AG04450 (cell line): Measurements from ENCODE around the gene MYG1. TPM values are rescaled to one million over a fixed set of nuclear protein-coding genes. Genes with fewer than 3 reads are reported as not detected.
A peak's percentile ranks its signal among the peaks of the same experiment; 100 is the strongest.

Experiments
- CTCF ChIA-PET: fragments of 300-600, 350-600 bp; formaldehyde crosslinking; extraction: SDS; loops from one replicate; lab custom pipeline; 2022; ENCODE audit warnings: antibody characterized with exemption, inconsistent platforms; lab: Charles Lee
- POLR2A ChIA-PET: fragments of 350-600 bp; formaldehyde crosslinking; extraction: SDS; loops from one replicate; lab custom pipeline; 2021; ENCODE audit warnings: antibody characterized with exemption, inconsistent platforms; lab: Yijun Ruan, JAX
- DNase-seq: peaks from one replicate; pipeline ENCODE4 v3.0.0-alpha.2; 2011; ENCODE audit warnings: low read depth, low spot score
- H3K27ac ChIP-seq: one replicate; pipeline ENCODE4 v1.5.1; 2012; ENCODE audit warnings: low read depth, low read length, control low read depth
- H3K27me3 ChIP-seq: one replicate; pipeline ENCODE4 v1.6.0; 2012; ENCODE audit warnings: low read length; ENCODE audit not compliant: control insufficient read depth, insufficient read depth
- H3K4me3 ChIP-seq: 2 replicates; pipeline ENCODE4 v1.5.1; 2011; ENCODE audit warnings: mild to moderate bottlenecking, low read depth, low read length, control low read depth
- H3K9me3 ChIP-seq: 2 replicates; pipeline ENCODE4 v1.5.1; 2012; ENCODE audit warnings: low read length; ENCODE audit not compliant: control insufficient read depth, insufficient read depth
- polyA minus RNA-seq: library from RNA; depleted of rRNA, polyadenylated mRNA; stranded (reverse); fragments of >200 nt; gene quantifications from 2 replicates; pipeline ENCODE4 v1.2.3, GENCODE V29; 2011; rRNA and poly(A)+ RNA removed
- polyA plus RNA-seq: library from polyadenylated mRNA; depleted of rRNA; stranded (reverse); fragments of >200 nt; gene quantifications from 2 replicates; pipeline ENCODE4 v1.2.3, GENCODE V29; 2011; rRNA removed
- TF ChIP-seq, protein P1 (sequence below): IDR thresholded peaks from 2 replicates; pipeline ENCODE4 v1.5.1; 2011; ENCODE audit warnings: low read depth, low read length, control low read depth, inconsistent platforms

The MYG1 gene, protein sequence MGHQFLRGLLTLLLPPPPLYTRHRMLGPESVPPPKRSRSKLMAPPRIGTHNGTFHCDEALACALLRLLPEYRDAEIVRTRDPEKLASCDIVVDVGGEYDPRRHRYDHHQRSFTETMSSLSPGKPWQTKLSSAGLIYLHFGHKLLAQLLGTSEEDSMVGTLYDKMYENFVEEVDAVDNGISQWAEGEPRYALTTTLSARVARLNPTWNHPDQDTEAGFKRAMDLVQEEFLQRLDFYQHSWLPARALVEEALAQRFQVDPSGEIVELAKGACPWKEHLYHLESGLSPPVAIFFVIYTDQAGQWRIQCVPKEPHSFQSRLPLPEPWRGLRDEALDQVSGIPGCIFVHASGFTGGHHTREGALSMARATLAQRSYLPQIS
- polyA plus RNA-seq (47.8 and 63.2 TPM in 2 replicates), polyA minus RNA-seq (42.8 and 48.7 TPM in 2 replicates)

DNA sequence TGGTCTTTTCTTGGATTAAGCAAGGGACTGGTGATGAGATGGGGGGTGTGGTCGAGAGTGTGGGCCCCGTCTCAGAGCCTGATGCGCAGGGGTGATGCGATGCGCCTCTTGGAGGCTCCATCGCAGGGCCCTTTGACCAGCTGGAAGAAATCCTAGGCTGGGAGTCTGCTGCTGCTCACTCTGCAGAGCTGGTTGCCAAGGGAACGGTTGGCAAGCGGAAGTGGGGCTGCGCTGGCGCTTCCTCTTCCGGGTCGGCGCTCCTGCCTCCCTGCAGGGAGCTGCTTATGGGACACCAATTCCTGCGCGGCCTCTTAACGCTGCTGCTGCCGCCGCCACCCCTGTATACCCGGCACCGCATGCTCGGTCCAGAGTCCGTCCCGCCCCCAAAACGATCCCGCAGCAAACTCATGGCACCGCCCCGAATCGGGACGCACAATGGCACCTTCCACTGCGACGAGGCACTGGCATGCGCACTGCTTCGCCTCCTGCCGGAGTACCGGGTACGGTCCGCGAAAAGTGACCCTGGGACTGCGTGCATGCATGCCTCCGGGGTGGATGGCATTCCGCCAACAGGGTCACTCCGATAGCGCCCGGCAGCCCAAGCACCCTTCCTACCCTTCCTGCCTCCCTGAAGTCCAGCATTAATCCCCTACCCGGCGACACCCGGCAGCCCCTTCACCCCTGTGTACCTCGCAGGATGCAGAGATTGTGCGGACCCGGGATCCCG, at the start of gene MYG1:
TSS of gene MYG1 (plus strand) at position 242 of the 727 bp plus-strand sequence. CDS start at position 285, 43 bp downstream.
- Histone ChIP-seq H3K27me3 (no peaks in the 10 kb centered on the region), H3K27ac (peak within 1 kb of the TSS; percentile 96), H3K4me3 (peak within 1 kb of the TSS; percentile 92), H3K9me3 (no peaks in the 10 kb centered on the region; the same call in 1 of the 2 replicates)
- ChIA-PET CTCF (interaction anchor here (0.6 to 16.4 kb wide), 4 partner anchors 23 to 340 kb away, joined by 4 to 183 read pairs (median 42); partner anchors contain the start of gene AAAS), POLR2A (interaction anchor here (0.7 to 1.4 kb wide), 10 partner anchors 9 to 205 kb away, joined by 3 to 6 read pairs (median 4); partner anchors contain the start of genes AAAS and SP1)
- DNase-seq, result no peak
- TF ChIP-seq, protein P1, sequence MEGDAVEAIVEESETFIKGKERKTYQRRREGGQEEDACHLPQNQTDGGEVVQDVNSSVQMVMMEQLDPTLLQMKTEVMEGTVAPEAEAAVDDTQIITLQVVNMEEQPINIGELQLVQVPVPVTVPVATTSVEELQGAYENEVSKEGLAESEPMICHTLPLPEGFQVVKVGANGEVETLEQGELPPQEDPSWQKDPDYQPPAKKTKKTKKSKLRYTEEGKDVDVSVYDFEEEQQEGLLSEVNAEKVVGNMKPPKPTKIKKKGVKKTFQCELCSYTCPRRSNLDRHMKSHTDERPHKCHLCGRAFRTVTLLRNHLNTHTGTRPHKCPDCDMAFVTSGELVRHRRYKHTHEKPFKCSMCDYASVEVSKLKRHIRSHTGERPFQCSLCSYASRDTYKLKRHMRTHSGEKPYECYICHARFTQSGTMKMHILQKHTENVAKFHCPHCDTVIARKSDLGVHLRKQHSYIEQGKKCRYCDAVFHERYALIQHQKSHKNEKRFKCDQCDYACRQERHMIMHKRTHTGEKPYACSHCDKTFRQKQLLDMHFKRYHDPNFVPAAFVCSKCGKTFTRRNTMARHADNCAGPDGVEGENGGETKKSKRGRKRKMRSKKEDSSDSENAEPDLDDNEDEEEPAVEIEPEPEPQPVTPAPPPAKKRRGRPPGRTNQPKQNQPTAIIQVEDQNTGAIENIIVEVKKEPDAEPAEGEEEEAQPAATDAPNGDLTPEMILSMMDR, result peak; percentile 26; the same call in 1 of the 2 replicates

DNA sequence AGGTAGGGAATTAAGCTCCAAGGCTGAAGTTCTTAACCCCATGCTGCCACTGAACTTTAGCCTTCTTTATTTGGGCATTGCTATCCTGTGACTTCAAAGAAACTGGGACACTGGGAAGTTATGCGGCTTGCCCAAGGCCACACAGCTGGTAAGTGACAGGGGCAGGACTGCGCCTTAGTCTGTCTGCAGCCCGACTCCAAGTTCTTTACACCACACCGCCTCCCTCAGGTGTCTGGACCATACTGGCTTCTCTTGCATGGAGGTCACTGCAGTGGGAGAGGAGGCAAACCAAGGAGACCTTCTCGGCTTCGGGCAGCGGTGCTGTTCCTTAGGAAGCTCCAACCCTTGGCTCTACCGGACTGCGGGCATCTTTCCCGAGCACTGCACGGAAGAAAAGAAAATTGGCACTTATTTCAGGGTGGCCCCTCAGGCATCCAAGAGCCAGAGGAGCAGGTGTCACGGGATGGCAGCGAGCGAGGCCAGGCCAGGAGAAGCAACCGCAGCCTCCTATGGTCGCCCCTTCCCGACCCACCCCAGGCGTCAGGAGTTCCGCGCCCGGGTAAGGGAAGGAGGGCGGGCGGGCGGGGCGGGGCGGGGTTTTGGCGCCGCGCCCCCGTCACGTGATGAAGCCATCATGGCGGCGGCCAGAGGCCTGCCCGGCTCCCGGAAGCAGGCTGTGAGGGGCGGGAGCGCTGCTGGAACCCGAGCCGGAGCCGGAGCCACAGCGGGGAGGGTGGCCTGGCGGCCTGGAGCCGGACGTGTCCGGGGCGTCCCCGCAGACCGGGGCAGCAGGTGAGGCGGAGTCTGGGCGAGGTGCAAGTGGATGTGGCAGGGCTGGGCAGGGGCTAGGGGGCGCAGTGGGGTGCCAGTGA, 47.8 kb upstream of the MYG1 start:
- peak overlapping the region; percentile 68 for H3K27ac ChIP-seq
- POLR2A ChIA-PET, result interaction anchor here (0.7 to 0.9 kb wide), 2 partner anchors 9 to 16 kb away, joined by 3 read pairs; no protein-coding TSS in a partner anchor
- TF ChIP-seq, protein P1, result peak; percentile 32; the same call in 1 of the 2 replicates

DNA sequence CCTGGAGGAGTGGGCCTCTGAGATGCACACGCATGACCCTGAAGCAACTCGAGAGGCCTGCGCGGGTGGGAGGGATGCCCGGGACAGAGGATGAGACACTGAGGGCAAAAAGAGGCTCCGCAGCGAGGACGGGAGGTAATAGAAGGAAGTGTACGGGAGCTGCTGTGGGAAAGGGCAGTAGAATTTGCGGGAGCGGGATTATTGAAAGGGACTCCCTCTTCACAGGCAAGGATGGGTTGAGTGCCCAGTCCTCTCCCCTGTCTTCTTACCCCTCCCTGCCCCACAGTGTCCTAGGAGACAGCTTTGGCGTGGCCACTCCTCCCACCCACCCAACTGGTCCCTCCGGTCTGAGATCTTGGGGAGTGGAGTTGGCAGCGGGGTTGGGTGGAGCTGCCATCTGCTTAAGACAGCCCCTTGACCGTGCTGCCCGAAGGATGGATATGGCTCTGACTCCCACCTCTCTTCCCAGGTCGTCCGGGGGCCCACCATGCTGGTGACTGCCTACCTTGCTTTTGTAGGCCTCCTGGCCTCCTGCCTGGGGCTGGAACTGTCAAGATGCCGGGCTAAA, 47.1 kb upstream of the MYG1 start:
- Histone ChIP-seq H3K27me3 (no peaks in the 10 kb centered on the region), H3K9me3 (no peaks in the 10 kb centered on the region; the same call in 1 of the 2 replicates), H3K27ac (peak overlapping the region; percentile 68), H3K4me3 (peak overlapping the region; percentile 88)
- TF ChIP-seq, protein P1, result 0 out of 2 replicates have a peak, but pooled peaks have one; percentile 37
- DNase-seq, result no peak
- ChIA-PET CTCF (interaction anchor here (0.9 to 1.5 kb wide), 5 partner anchors 10 to 69 kb away, joined by 3 to 4 read pairs (median 3); partner anchors contain the start of gene AAAS), POLR2A (interaction anchor here (1.4 kb wide), 1 partner anchor 33 kb away, joined by 5 read pairs; no protein-coding TSS in a partner anchor)

More for the DNA sequence above, 47.8 kb upstream of the MYG1 start:
- DNase-seq, result no peak
- peak overlapping the region; percentile 88 for H3K4me3 ChIP-seq
- CTCF ChIA-PET, result interaction anchor here (0.6 to 1.5 kb wide), 5 partner anchors 9 to 226 kb away, joined by 3 to 7 read pairs (median 4); no protein-coding TSS in a partner anchor
- H3K9me3 ChIP-seq, result no peaks in the 10 kb centered on the region; the same call in 1 of the 2 replicates
- H3K27me3 ChIP-seq, result peaks cover 2% of the 10 kb centered on the region

DNA sequence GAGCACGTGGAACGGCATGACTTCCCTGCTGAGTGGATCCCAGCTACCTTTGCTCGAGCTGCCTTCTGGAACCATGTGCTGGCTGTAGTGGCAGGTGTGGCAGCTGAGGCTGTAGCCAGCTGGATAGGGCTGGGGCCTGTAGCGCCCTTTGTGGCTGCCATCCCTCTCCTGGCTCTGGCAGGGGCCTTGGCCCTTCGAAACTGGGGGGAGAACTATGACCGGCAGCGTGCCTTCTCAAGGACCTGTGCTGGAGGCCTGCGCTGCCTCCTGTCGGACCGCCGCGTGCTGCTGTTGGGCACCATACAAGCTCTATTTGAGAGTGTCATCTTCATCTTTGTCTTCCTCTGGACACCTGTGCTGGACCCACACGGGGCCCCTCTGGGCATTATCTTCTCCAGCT, 46.2 kb upstream of the MYG1 start:
- no peaks in the 10 kb centered on the region for H3K27me3 ChIP-seq
- CTCF ChIA-PET, result interaction anchor here (0.9 to 1.3 kb wide), 3 partner anchors 10 to 68 kb away, joined by 3 read pairs; partner anchors contain the start of gene AAAS
- peak overlapping the region; percentile 88 for H3K4me3 ChIP-seq
- POLR2A ChIA-PET, result interaction anchor here (1.4 kb wide), 1 partner anchor 34 kb away, joined by 5 read pairs; no protein-coding TSS in a partner anchor
- DNase-seq, result no peak
- no peaks in the 10 kb centered on the region; the same call in 1 of the 2 replicates for H3K9me3 ChIP-seq
- TF ChIP-seq, protein P1, result no peak
- H3K27ac ChIP-seq, result no peak overlapping the region
